HEK293T (cell line): Measurements from ENCODE around the gene S1PR4.

Experiments used
- CTCF ChIA-PET: fragments of 350-600 bp; formaldehyde crosslinking; extraction: SDS; loops from one replicate; lab custom pipeline; 2021; ENCODE audit warnings: antibody characterized with exemption, inconsistent platforms; lab: Yijun Ruan, JAX
- POLR2A ChIA-PET: fragments of 350-600 bp; formaldehyde crosslinking; extraction: SDS; loops from one replicate; lab custom pipeline; 2020; ENCODE audit warnings: antibody characterized with exemption, inconsistent platforms; lab: Yijun Ruan, JAX
- DNase-seq: peaks from one replicate; pipeline ENCODE4 v3.0.0; 2012; ENCODE audit warnings: mixed read lengths; ENCODE audit errors: extremely low spot score
- ARNT ChIP-seq: fragments of 450-650 bp; IDR thresholded peaks from 2 replicates; pipeline ENCODE4 v1.6.1; 2017; ENCODE audit warnings: mild to moderate bottlenecking
- BHLHE40 ChIP-seq: fragments of 450-650 bp; IDR thresholded peaks from 2 replicates; pipeline ENCODE4 v1.6.1; 2016; ENCODE audit warnings: mild to moderate bottlenecking, moderate library complexity, borderline replicate concordance
- CTBP1 ChIP-seq: fragments of 450-650 bp; IDR thresholded peaks from 2 replicates; pipeline ENCODE4 v1.6.1; 2016; ENCODE audit warnings: borderline replicate concordance
- ELF4 ChIP-seq: fragments of 450-650 bp; IDR thresholded peaks from 2 replicates; pipeline ENCODE4 v1.6.1; 2017; ENCODE audit warnings: antibody characterized with exemption
- FOXA1 ChIP-seq: fragments of 450-650 bp; IDR thresholded peaks from 2 replicates; pipeline ENCODE4 v1.6.1; 2016; ENCODE audit warnings: mild to moderate bottlenecking
- FOXK2 ChIP-seq: fragments of 450-650 bp; IDR thresholded peaks from 2 replicates; pipeline ENCODE4 v1.6.1; 2016; ENCODE audit warnings: mild to moderate bottlenecking
- FOXM1 ChIP-seq: fragments of 450-650 bp; IDR thresholded peaks from 2 replicates; pipeline ENCODE4 v1.6.1; 2017; ENCODE audit warnings: mild to moderate bottlenecking, borderline replicate concordance
- HDGF ChIP-seq: fragments of 450-650 bp; IDR thresholded peaks from 2 replicates; pipeline ENCODE4 v1.6.1; 2017; ENCODE audit warnings: antibody characterized with exemption, borderline replicate concordance
- L3MBTL2 ChIP-seq: fragments of 450-650 bp; conservative IDR thresholded peaks from 2 replicates; pipeline ENCODE4 v1.6.1; 2016; ENCODE audit warnings: mild to moderate bottlenecking
- LEF1 ChIP-seq: fragments of 450-650 bp; IDR thresholded peaks from 2 replicates; pipeline ENCODE4 v1.6.1; 2017; ENCODE audit warnings: mild to moderate bottlenecking, borderline replicate concordance
- NFRKB ChIP-seq: fragments of 450-650 bp; IDR thresholded peaks from 2 replicates; pipeline ENCODE4 v1.6.1; 2016; ENCODE audit warnings: mild to moderate bottlenecking, moderate library complexity
- PKNOX1 ChIP-seq: fragments of 450-650 bp; IDR thresholded peaks from 2 replicates; pipeline ENCODE4 v1.6.1; 2016
- SP1 ChIP-seq: fragments of 450-650 bp; IDR thresholded peaks from 2 replicates; pipeline ENCODE4 v1.6.1; 2017
- SUZ12 ChIP-seq: fragments of 450-650 bp; IDR thresholded peaks from 2 replicates; pipeline ENCODE4 v1.6.1; 2016; ENCODE audit warnings: mild to moderate bottlenecking
- TARDBP ChIP-seq: fragments of 450-650 bp; IDR thresholded peaks from 2 replicates; pipeline ENCODE4 v1.6.1; 2016
- ZNF384 ChIP-seq: fragments of 450-650 bp; IDR thresholded peaks from 2 replicates; pipeline ENCODE4 v1.6.1; 2016

S1PR4 gene

GRCh38 chr19:3136684-3137055, 41.9 kb upstream of the S1PR4 start:
- TF ChIP-seq PKNOX1: no peak
- TF ChIP-seq SUZ12: no peak
- no peak for TF ChIP-seq NFRKB
- TF ChIP-seq TARDBP: no peak
- no peak for TF ChIP-seq FOXA1
- TF ChIP-seq SP1: no peak
- no peak for TF ChIP-seq CTBP1
- no peak for TF ChIP-seq FOXM1
- TF ChIP-seq BHLHE40: no peak
- TF ChIP-seq LEF1: no peak
- TF ChIP-seq ARNT: no peak
- TF ChIP-seq ELF4: no peak
- TF ChIP-seq L3MBTL2: no peak
- TF ChIP-seq ZNF384: no peak
- no peak for TF ChIP-seq HDGF
- no peak for TF ChIP-seq FOXK2
- ChIA-PET CTCF (interaction anchor here (0.6 kb wide), 1 partner anchor 239 kb away, joined by 5 read pairs; no protein-coding TSS in a partner anchor), POLR2A (no interaction called here)
- DNase-seq: no peak

GRCh38 chr19:3137119-3137518, 41.5 kb upstream of the S1PR4 start:
- DNase-seq: no peak
- ChIA-PET POLR2A (no interaction called here), CTCF (interaction anchor here (0.6 kb wide), 1 partner anchor 240 kb away, joined by 5 read pairs; no protein-coding TSS in a partner anchor)
- TF ChIP-seq PKNOX1: no peak
- TF ChIP-seq BHLHE40: no peak
- TF ChIP-seq CTBP1: no peak
- TF ChIP-seq FOXK2: no peak
- TF ChIP-seq NFRKB: no peak
- no peak for TF ChIP-seq FOXA1
- no peak for TF ChIP-seq ZNF384
- no peak for TF ChIP-seq SUZ12
- TF ChIP-seq LEF1: no peak
- TF ChIP-seq FOXM1: no peak
- no peak for TF ChIP-seq HDGF
- no peak for TF ChIP-seq ELF4
- TF ChIP-seq L3MBTL2: no peak
- TF ChIP-seq SP1: no peak
- TF ChIP-seq ARNT: no peak
- no peak for TF ChIP-seq TARDBP

GRCh38 chr19:3138268-3138667, 40.3 kb upstream of the S1PR4 start:
- TF ChIP-seq BHLHE40 (no peak), ARNT (no peak), CTBP1 (no peak), ZNF384 (no peak), TARDBP (no peak), SUZ12 (no peak), NFRKB (no peak), FOXK2 (no peak), FOXA1 (no peak), SP1 (no peak), ELF4 (no peak), HDGF (no peak), FOXM1 (no peak), PKNOX1 (no peak), LEF1 (no peak), L3MBTL2 (no peak)
- DNase-seq: no peak
- POLR2A ChIA-PET: no interaction called here
- CTCF ChIA-PET: interaction anchor here (0.6 kb wide), 2 partner anchors 9 to 32 kb away, joined by 3 read pairs; no protein-coding TSS in a partner anchor

GRCh38 chr19:3140667-3141038, 37.9 kb upstream of the S1PR4 start:
- ChIA-PET CTCF (no interaction called here), POLR2A (no interaction called here)
- TF ChIP-seq FOXA1 (no peak), TARDBP (no peak), FOXM1 (no peak), LEF1 (no peak), SUZ12 (no peak), HDGF (no peak), PKNOX1 (no peak), CTBP1 (no peak), ZNF384 (no peak), L3MBTL2 (no peak), BHLHE40 (no peak), ELF4 (no peak), FOXK2 (no peak), NFRKB (no peak), ARNT (no peak)
- no peak for DNase-seq

GRCh38 chr19:3142292-3142670, 36.3 kb upstream of the S1PR4 start:
- POLR2A ChIA-PET: no interaction called here
- DNase-seq: no peak
- CTCF ChIA-PET: no interaction called here
- TF ChIP-seq ARNT: no peak
- TF ChIP-seq FOXK2: no peak
- no peak for TF ChIP-seq TARDBP
- TF ChIP-seq ELF4: no peak
- TF ChIP-seq PKNOX1: no peak
- TF ChIP-seq CTBP1: no peak
- no peak for TF ChIP-seq FOXA1
- no peak for TF ChIP-seq ZNF384
- no peak for TF ChIP-seq NFRKB
